GM18858 (cell line): ENCODE measurements around the gene NPFFR1.
"Not testable (repeated sequence)": the region's sequence is repeated elsewhere in the genome, so short reads cannot be mapped to it uniquely, and the experiment has no call there.

Experiments
- ATAC-seq: cut with Tn5 transposase; IDR thresholded peaks from one replicate; pipeline ENCODE4 v1.9.1; 2021; ENCODE audit not compliant: unreplicated experiment

NPFFR1 gene

GRCh38 chr10:70258216-70258615 is 25.6 kb downstream of the NPFFR1 start:
- ATAC-seq = no peak

GRCh38 chr10:70257816-70258215 is 26.0 kb downstream of the NPFFR1 start:
- ATAC-seq = not testable (repeated sequence)

GRCh38 chr10:70256463-70256862 is 27.3 kb downstream of the NPFFR1 start:
- ATAC-seq = no peak

- no peak for ATAC-seq
These were observed 28.2 kb downstream of the NPFFR1 start for GRCh38 chr10:70255329-70256299.

- no peak for ATAC-seq
These were observed 29.0 kb downstream of the NPFFR1 start for GRCh38 chr10:70254778-70255328.

GRCh38 chr10:70253878-70254765 is 29.7 kb downstream of the NPFFR1 start:
- no peak for ATAC-seq

GRCh38 chr10:70250961-70251680 is 32.7 kb downstream of the NPFFR1 start:
- ATAC-seq = no peak

GRCh38 chr10:70247360-70247759 is 36.4 kb downstream of the NPFFR1 start:
- no peak for ATAC-seq

GRCh38 chr10:70241081-70241480 is 42.7 kb downstream of the NPFFR1 start:
- no peak for ATAC-seq

- ATAC-seq = not testable (repeated sequence)
These were observed 43.8 kb downstream of the NPFFR1 start for GRCh38 chr10:70239986-70240385.

GRCh38 chr10:70239077-70239976 is 44.5 kb downstream of the NPFFR1 start:
- ATAC-seq = not testable (repeated sequence)

GRCh38 chr10:70237958-70238536 is 45.8 kb downstream of the NPFFR1 start:
- not testable (repeated sequence) for ATAC-seq

GRCh38 chr10:70234668-70235447 is 48.9 kb downstream of the NPFFR1 start:
- no peak for ATAC-seq

GRCh38 chr10:70233939-70234300 is 49.9 kb downstream of the NPFFR1 start:
- no peak for ATAC-seq

GRCh38 chr10:70233109-70233938 is 50.5 kb downstream of the NPFFR1 start, which contains the start of gene PPA1:
TSS of gene PPA1 (minus strand) at chr10:70233429. CDS start at chr10:70233327, 102 bp downstream.
- ATAC-seq = peak; percentile 76

GRCh38 chr10:70232859-70233108 is 51.0 kb downstream of the NPFFR1 start:
- no peak for ATAC-seq

GRCh38 chr10:70232155-70232858 is 51.5 kb downstream of the NPFFR1 start:
- ATAC-seq = no peak
